Hepatocyte (in vitro differentiated cells): ENCODE results near the gene QTRT2.

Experiments
- EZH2 ChIP-seq: fragments of 200-600 bp; sonication (generic); IDR thresholded peaks from 2 replicates; pipeline ENCODE4 v1.6.1; 2016; ENCODE audit warnings: antibody characterized with exemption, mild to moderate bottlenecking, borderline replicate concordance
- EZH2phosphoT487 ChIP-seq: fragments of 200-600 bp; sonication (generic); IDR thresholded peaks from one replicate; pipeline ENCODE4 v1.6.1; 2018; ENCODE audit warnings: antibody characterized with exemption, mild to moderate bottlenecking, low read depth, moderate library complexity; ENCODE audit not compliant: unreplicated experiment, severe bottlenecking
- TF ChIP-seq, protein P1 (sequence below): fragments of 200-600 bp; sonication (generic); IDR thresholded peaks from 2 replicates; pipeline ENCODE4 v1.5.1; 2016; ENCODE audit warnings: antibody characterized with exemption, mild to moderate bottlenecking; ENCODE audit not compliant: poor library complexity

DNA sequence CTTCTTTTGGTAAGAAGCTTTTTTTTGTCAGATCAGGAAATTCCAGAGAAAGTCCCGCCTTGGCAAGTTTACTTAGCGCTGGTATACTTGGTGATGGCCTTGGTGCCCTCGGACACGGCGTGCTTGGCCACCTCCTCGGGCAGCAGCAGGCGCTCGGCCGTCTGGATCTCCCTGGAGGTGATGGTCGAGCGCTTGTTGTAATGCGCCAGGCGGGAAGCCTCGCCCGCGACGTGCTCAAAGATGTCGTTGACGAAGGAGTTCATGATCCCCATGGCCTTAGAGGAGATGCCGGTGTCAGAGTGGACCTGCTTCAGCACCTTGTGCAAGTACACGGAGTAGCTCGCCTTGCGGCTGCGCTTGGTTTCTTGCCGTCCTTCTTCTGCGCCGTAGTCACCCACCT, 46.6 kb downstream of the QTRT2 start:
- TF ChIP-seq, protein P1, sequence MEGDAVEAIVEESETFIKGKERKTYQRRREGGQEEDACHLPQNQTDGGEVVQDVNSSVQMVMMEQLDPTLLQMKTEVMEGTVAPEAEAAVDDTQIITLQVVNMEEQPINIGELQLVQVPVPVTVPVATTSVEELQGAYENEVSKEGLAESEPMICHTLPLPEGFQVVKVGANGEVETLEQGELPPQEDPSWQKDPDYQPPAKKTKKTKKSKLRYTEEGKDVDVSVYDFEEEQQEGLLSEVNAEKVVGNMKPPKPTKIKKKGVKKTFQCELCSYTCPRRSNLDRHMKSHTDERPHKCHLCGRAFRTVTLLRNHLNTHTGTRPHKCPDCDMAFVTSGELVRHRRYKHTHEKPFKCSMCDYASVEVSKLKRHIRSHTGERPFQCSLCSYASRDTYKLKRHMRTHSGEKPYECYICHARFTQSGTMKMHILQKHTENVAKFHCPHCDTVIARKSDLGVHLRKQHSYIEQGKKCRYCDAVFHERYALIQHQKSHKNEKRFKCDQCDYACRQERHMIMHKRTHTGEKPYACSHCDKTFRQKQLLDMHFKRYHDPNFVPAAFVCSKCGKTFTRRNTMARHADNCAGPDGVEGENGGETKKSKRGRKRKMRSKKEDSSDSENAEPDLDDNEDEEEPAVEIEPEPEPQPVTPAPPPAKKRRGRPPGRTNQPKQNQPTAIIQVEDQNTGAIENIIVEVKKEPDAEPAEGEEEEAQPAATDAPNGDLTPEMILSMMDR: no peak
- TF ChIP-seq EZH2phosphoT487: no peak
- no peak for TF ChIP-seq EZH2
